Endothelial cell of umbilical vein (primary cell): Measurements from ENCODE around the gene KDM6B. TPM values are rescaled to one million over a fixed set of nuclear protein-coding genes. Genes with fewer than 3 reads are reported as not detected.

Experiments
- BruUV-seq: library from RNA; stranded (reverse); fragments of 400-500 nt; replicated peaks from 2 replicates; lab custom pipeline; 2021; lab: Mats Ljungman, UMichigan
- CTCF ChIA-PET: fragments of 300-600, 350-600 bp; sonication (Branson Sonifier 250); formaldehyde crosslinking; loops from one replicate; lab custom pipeline; 2021; ENCODE audit warnings: antibody characterized with exemption, inconsistent platforms; lab: Charles Lee
- POLR2A ChIA-PET: fragments of 300-600, 350-600 bp; sonication (Branson Sonifier 250); formaldehyde crosslinking; loops from one replicate; lab custom pipeline; 2021; ENCODE audit warnings: antibody characterized with exemption, inconsistent platforms; lab: Charles Lee
- DNase-seq: peaks from one replicate; pipeline ENCODE4 v3.0.0-alpha.2; 2011; ENCODE audit warnings: low read depth, low spot score
- FAIRE-seq: peaks from 2 replicates; lab custom pipeline; 2011; peaks lifted over from hg19 to GRCh38; lab: Jason Lieb, UNC
- H2AFZ ChIP-seq: 2 replicates; pipeline ENCODE4 v1.6.0; 2012; ENCODE audit warnings: low read depth, low read length, control low read depth, inconsistent platforms
- H3K27ac ChIP-seq: 2 replicates; pipeline ENCODE4 v1.5.1; 2011; ENCODE audit warnings: low read depth, mild to moderate bottlenecking, control low read depth, low read length, moderate library complexity; ENCODE audit not compliant: insufficient read depth
- H3K27me3 ChIP-seq, 2 experiments: 2 replicates each; pipeline versions ENCODE4 v1.6.0 to v1.6.1; 2011; ENCODE audit warnings: low read length in 2 of 2, mixed read lengths in 1 of 2; ENCODE audit not compliant: control insufficient read depth in 2 of 2, insufficient read depth in 2 of 2
- H3K36me3 ChIP-seq, 2 experiments: 2 replicates in 1 of 2; 3 replicates in 1 of 2; pipeline ENCODE4 v1.5.1; 2011; ENCODE audit warnings: low read length in 2 of 2, mild to moderate bottlenecking in 1 of 2, moderate library complexity in 1 of 2; ENCODE audit not compliant: control insufficient read depth in 2 of 2, insufficient read depth in 2 of 2; ENCODE audit errors: extremely low read depth in 1 of 2
- H3K4me1 ChIP-seq: 3 replicates; pipeline ENCODE4 v1.5.1; 2011; ENCODE audit warnings: mild to moderate bottlenecking, low read length; ENCODE audit not compliant: control insufficient read depth, insufficient read depth; ENCODE audit errors: extremely low read depth
- H3K4me2 ChIP-seq: 2 replicates; pipeline ENCODE4 v1.6.1; 2011; ENCODE audit warnings: low read length, control low read depth, mixed read lengths; ENCODE audit not compliant: insufficient read depth
- H3K4me3 ChIP-seq, 3 experiments: fragments of 200-600 bp in 1 of 3; sonication (generic), shearing (Covaris generic) in 1 of 3; replicated peaks in 1 of 3; 2 replicates each; pipeline ENCODE4 v1.5.1; 2011 to 2016; ENCODE audit warnings: control low read depth in 3 of 3, low read length in 3 of 3, mild to moderate bottlenecking in 2 of 3, inconsistent platforms in 1 of 3, low read depth in 1 of 3, moderate library complexity in 1 of 3; ENCODE audit not compliant: insufficient read depth in 1 of 3
- H3K79me2 ChIP-seq: 2 replicates; pipeline ENCODE4 v1.6.0; 2012; ENCODE audit warnings: low read length, inconsistent platforms; ENCODE audit not compliant: control insufficient read depth, insufficient read depth
- H3K9ac ChIP-seq: replicated peaks from 2 replicates; pipeline ENCODE3; 2011; ENCODE audit warnings: low read length, control low read depth; ENCODE audit not compliant: insufficient read depth; ENCODE audit errors: extremely low read depth
- H3K9me1 ChIP-seq: replicated peaks from 3 replicates; pipeline ENCODE4 v1.6.0; 2011; ENCODE audit warnings: mild to moderate bottlenecking, low read length; ENCODE audit not compliant: control insufficient read depth, insufficient read depth; ENCODE audit errors: extremely low read depth
- H3K9me3 ChIP-seq: replicated peaks from 2 replicates; pipeline ENCODE4 v1.5.1; 2012; ENCODE audit warnings: low read length, inconsistent platforms; ENCODE audit not compliant: control insufficient read depth, insufficient read depth
- H4K20me1 ChIP-seq: replicated peaks from 2 replicates; pipeline ENCODE3; 2011; ENCODE audit warnings: mild to moderate bottlenecking, low read length; ENCODE audit not compliant: control insufficient read depth, insufficient read depth; ENCODE audit errors: extremely low read depth
- EZH2 ChIP-seq: IDR thresholded peaks from 2 replicates; pipeline ENCODE4 v1.6.1; 2012; ENCODE audit warnings: borderline replicate concordance, low read depth, mild to moderate bottlenecking, moderate library complexity, low read length, inconsistent platforms; ENCODE audit not compliant: severe bottlenecking
- FOS ChIP-seq: IDR thresholded peaks from 2 replicates; pipeline ENCODE4 v1.6.1; 2011; ENCODE audit warnings: mild to moderate bottlenecking, low read length, moderate library complexity, borderline replicate concordance; ENCODE audit not compliant: insufficient read depth
- GATA2 ChIP-seq: IDR thresholded peaks from 2 replicates; pipeline ENCODE4 v1.7.0; 2011; ENCODE audit warnings: low read depth, mild to moderate bottlenecking, moderate library complexity, mixed read lengths, low read length; ENCODE audit not compliant: insufficient read length, insufficient read depth
- JUN ChIP-seq: IDR thresholded peaks from 2 replicates; pipeline ENCODE4 v1.6.1; 2011; ENCODE audit warnings: borderline replicate concordance, low read depth; ENCODE audit not compliant: insufficient read length, insufficient read depth
- MYC ChIP-seq: IDR thresholded peaks from one replicate; pipeline ENCODE4 v1.6.1; 2011; ENCODE audit warnings: mild to moderate bottlenecking, low read depth, low read length
- POLR2A ChIP-seq: IDR thresholded peaks from 2 replicates; pipeline ENCODE4 v1.6.1; 2012; ENCODE audit warnings: low read depth, mild to moderate bottlenecking, control low read depth, low read length
- POLR2AphosphoS5 ChIP-seq: IDR thresholded peaks from 2 replicates; pipeline ENCODE4 v1.6.1; 2012; ENCODE audit warnings: low read depth, mild to moderate bottlenecking, control low read depth, low read length, moderate library complexity; ENCODE audit not compliant: insufficient read depth
- dilution Hi-C: fragments of 300-500 bp; cut with MboI; formaldehyde crosslinking; loops from one replicate; pipeline ENCODE4 v1.15.0; 2019; ENCODE audit warnings: low sequenced_read_pairs; ENCODE audit not compliant: extremely low pct_ligation_motif_present
- intact Hi-C: fragments of 100-400 bp; cut with micrococcal nuclease; formaldehyde crosslinking; loops from one replicate; pipeline ENCODE4 v1.10.0; 2022
- polyA plus RNA-seq, 4 experiments: library from polyadenylated mRNA; depleted of rRNA in 3 of 4; stranded (reverse) in 3 of 4; unstranded in 1 of 4; fragments of >200 nt; gene quantifications; 2 replicates each; pipeline versions ENCODE4 v1.2.1 to v1.2.3, GENCODE V29; 2011 to 2012; ENCODE audit warnings: missing spikeins in 1 of 4
- total RNA-seq: library from RNA; stranded (reverse); gene quantifications from 2 replicates; pipeline ENCODE4 v1.2.3, GENCODE V29; 2021
- TF ChIP-seq, protein P1 (sequence below), 2 donors: IDR thresholded peaks; 1 replicate in 1 of 2; 2 replicates in 1 of 2; pipeline ENCODE4 v1.5.1; 2011; ENCODE audit warnings: low read length in 2 of 2, mild to moderate bottlenecking in 2 of 2, moderate library complexity in 2 of 2, control low read depth in 1 of 2, inconsistent platforms in 1 of 2, low read depth in 1 of 2; ENCODE audit not compliant: insufficient read depth in 1 of 2; ENCODE audit errors: extremely low read depth in 1 of 2
- TF ChIP-seq, protein P2 (sequence below): IDR thresholded peaks from 2 replicates; pipeline ENCODE4 v1.6.1; 2011; ENCODE audit not compliant: insufficient read depth, insufficient read length

KDM6B gene
- total and polyA plus RNA-seq, 2 donors (not counting 3 experiments of a cell fraction or from before 2014, with no cell fraction given) = 1.8 to 17.8 TPM

DNA sequence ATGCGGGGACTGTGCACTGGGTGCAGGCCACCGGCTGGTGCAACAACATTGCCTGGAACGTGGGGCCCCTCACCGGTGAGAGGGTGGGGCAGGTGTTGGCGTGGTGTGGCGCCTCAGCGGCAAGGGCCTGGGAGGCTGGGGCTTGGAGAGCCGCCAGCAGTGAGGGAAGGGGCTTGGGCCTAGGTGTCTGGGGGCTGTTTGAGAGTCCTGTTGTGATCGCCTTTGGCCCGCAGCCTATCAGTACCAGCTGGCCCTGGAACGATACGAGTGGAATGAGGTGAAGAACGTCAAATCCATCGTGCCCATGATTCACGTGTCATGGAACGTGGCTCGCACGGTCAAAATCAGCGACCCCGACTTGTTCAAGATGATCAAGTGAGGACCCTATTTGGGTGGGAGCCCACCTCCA is 18.2 kb downstream of the KDM6B start:
- Histone ChIP-seq H3K27ac (no peak overlapping the region), H4K20me1 (no peaks in the 10 kb centered on the region), H3K9me1 (no peaks in the 10 kb centered on the region), H3K4me2 (no peak overlapping the region), H3K36me3 (peaks cover 6 to 34% of the 10 kb centered on the region in 2 experiments), H3K9me3 (no peaks in the 10 kb centered on the region), H3K27me3 (no peaks in the 10 kb centered on the region), H2AFZ (no peak overlapping the region), H3K9ac (no peak overlapping the region), H3K4me1 (peaks cover 20% of the 10 kb centered on the region), H3K79me2 (peaks cover 2% of the 10 kb centered on the region), H3K4me3 (no peak overlapping the region)
- dilution Hi-C loops = no loop called here
- ChIA-PET CTCF (no interaction called here), POLR2A (no interaction called here)
- TF ChIP-seq MYC = no peak
- TF ChIP-seq JUN = no peak
- TF ChIP-seq EZH2 = no peak
- TF ChIP-seq FOS = no peak
- no peak for TF ChIP-seq POLR2A
- TF ChIP-seq, protein P1, sequence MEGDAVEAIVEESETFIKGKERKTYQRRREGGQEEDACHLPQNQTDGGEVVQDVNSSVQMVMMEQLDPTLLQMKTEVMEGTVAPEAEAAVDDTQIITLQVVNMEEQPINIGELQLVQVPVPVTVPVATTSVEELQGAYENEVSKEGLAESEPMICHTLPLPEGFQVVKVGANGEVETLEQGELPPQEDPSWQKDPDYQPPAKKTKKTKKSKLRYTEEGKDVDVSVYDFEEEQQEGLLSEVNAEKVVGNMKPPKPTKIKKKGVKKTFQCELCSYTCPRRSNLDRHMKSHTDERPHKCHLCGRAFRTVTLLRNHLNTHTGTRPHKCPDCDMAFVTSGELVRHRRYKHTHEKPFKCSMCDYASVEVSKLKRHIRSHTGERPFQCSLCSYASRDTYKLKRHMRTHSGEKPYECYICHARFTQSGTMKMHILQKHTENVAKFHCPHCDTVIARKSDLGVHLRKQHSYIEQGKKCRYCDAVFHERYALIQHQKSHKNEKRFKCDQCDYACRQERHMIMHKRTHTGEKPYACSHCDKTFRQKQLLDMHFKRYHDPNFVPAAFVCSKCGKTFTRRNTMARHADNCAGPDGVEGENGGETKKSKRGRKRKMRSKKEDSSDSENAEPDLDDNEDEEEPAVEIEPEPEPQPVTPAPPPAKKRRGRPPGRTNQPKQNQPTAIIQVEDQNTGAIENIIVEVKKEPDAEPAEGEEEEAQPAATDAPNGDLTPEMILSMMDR (IDR thresholded peaks at IDR 0.05; ENCODE audit: extremely low read depth in 1 of 2, insufficient read depth in 1 of 2, low read depth in 1 of 2, low read length in 2 of 2) = no peak
- no peak for TF ChIP-seq POLR2AphosphoS5
- TF ChIP-seq, protein P2, sequence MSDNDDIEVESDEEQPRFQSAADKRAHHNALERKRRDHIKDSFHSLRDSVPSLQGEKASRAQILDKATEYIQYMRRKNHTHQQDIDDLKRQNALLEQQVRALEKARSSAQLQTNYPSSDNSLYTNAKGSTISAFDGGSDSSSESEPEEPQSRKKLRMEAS = no peak
- no peak for TF ChIP-seq GATA2
- intact Hi-C loops = loop anchor here (10.0 kb wide), 1 partner anchor 827 kb away; the partner anchor contains the start of gene BCL6B
- no peak for FAIRE-seq
- no TSS peak for BruUV-seq
- no peak for DNase-seq
